DMS 273 (cell line): ENCODE data around the gene CNPY1.
A peak's percentile ranks its signal among the peaks of the same experiment; 100 is the strongest.
"Not testable (repeated sequence)": the region's sequence is repeated elsewhere in the genome, so short reads cannot be mapped to it uniquely, and the experiment has no call there.

Source experiments
- DNase-seq: peaks from one replicate; lab custom pipeline; 2025; ENCODE audit not compliant: unreplicated experiment; lab: John Stamatoyannopoulos, UW

CNPY1 gene

DNA sequence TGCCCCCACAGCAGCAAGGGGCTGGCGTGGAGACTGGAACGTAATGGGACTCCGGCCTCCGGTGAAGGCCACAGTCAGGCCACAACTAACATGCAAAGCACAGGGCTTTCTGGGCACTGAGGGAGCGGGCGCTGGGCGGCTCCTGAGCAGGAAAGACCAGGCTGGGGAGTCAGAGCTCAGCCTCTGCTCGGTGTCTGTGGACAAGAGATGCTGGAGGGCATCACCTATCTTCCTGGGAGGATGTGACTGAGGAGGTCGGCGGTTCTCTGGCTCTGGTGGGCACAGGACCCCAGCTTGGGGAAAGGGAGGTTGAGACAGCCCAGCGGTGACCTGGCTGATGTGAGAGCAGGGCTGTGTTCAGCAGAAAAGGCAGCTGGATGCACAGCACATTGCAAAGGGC lies 11.7 kb downstream of the CNPY1 start:
- DNase-seq, result no peak

DNA sequence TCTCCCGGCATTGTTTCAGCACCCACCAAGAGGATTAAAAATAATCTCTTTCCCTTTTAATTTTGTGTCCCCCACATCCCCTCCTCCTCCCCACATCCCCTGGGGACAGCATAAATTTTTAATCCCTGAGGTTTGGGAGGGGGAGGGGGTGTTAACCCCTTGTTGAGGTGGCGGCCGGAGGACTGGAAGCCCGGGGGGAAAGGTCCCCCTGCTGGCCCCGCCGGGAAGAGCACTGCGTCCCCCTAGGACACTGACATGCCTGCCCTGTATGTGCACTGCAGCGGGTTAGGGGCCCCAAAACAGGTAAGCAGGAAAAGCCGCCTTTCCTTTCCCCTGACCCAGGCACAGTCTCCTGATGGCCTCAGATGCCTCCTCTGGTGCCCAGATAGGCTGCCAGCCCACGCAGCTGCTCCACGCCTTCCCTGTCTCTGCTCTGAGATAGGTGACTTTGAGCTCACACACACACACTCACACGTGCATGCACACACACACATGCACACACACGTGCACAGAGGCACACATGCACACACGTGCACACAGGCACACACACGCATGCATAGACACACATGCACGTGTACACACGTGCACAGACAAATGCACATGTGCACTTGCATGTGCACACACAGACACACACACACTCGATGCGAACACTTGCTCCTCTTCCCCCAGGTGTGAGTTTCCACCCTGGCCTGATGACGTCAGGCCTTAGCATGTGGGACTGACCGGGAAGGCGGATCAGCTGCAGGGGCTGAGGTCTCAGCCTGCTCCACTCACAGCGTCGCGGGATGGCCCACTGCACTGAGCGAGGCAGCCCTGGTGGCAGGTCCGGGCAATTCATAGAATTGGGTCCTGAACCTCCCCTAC lies 12.3 kb downstream of the CNPY1 start:
- peak; percentile 80 for DNase-seq

DNA sequence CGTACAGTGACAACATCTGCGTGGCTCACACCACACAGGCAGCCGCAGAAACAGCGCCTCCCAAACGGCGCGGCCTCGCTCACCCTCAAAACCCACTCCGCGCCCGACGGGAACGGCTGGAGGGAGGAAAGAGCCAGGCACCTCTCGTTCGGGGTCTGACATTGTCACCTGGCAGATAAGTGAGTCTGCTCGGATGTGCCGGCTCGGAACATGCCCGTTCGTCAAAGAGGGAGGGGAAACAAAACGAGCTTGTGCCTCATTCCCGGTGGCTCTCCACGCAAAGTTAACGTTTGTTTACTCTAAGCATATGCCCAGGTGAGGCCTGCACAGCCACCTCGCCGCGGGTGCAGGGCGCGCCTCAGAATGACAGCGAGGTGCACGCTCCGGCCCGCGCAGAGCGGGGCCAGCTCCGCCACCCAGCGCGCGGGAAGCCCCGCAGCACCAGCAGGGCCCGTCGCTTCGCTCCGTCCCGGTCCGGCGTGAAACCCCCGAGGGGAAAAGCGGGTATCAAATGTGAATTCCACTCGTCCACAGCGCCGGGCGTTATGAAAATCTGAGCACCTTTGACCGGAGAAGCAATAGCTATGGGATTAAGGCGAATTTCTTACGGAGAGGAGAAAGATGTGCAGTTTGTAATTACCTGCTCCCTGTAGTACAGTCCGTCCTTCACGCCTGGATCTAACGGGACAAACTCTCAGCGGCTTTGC lies 13.1 kb downstream of the CNPY1 start:
- DNase-seq, result peak; percentile 80

DNA sequence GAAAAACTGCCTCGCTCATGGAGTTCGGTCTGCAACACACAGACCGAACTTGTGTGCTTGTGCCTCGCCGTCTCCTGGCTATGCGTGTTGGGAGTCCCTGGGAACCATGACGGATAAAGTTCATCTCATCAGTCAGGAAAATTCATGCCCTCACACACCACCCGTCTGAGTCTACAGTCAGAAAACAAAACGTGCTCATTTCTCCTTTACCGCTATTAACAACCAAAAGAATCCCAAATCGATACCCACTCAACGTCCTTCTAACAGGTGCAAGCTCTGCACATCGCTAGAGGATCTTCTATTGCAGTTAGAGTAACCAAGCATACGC lies 13.6 kb downstream of the CNPY1 start:
- no peak for DNase-seq

GRCh38 chr7:155531681-155532080 lies 14.7 kb downstream of the CNPY1 start:
- DNase-seq, result no peak

DNA sequence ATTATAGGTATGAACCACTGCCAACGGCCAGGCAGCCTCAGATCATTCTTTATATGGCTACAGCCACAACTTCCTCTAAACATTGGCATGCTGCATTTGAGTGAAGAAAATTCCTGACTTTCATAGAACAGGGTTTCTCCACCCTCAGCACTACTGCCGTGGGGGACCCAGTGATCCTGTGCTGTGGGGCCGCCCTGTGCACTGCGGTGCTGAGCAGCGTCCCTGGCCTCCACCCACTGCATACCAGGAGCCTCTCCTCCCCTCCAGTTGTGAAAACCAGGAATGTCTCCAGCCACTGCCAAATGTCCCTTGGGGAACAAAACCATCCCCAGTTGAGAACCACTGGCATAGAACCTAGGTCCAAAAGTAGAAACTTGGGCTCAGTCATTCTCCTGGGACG lies 15.8 kb downstream of the CNPY1 start:
- no peak for DNase-seq

- no peak for DNase-seq
Observed at GRCh38 chr7:155529845-155530244, 16.5 kb downstream of the CNPY1 start.

- DNase-seq, result no peak
Observed at GRCh38 chr7:155529346-155529745, 17.0 kb downstream of the CNPY1 start.

DNA sequence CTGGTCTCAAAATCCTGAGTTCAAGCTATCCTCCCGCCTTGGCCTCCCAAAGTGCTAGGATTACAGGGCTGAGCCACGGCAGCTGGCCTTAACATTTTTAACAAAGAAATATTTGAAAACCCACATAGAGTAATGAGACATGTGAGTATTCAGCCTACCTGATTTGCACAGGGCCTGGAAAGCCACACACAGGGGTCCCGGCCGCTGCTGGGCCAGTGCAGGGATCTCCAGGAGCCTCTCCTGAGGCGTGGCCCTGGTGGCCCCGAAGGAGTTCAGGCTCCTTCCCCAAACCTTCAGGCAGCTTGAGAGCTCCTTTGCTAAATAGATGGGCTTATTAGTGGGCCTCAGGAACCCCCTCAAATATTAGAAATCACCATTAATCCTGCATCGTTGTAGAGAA lies 18.7 kb downstream of the CNPY1 start:
- no peak for DNase-seq

DNA sequence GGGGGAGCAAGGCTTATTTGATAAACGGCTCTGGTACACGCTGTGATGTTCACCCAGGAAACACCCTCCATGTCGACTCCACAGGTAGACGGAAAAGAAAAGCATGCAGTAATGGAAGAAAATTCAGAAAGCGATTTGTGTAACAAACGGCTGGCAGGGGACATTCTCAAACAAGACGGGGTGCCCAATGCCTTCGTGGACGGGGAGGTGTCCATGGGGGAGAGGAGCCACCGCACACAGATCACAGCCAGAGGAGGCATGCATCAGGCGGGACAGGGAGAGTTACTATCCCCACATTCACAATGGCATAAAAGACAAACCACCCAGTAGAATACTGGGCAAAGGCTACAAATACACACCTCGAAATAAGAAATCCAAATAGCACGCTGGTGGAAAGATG lies 20.1 kb downstream of the CNPY1 start:
- DNase-seq, result no peak

GRCh38 chr7:155524018-155524556 lies 22.3 kb downstream of the CNPY1 start:
- DNase-seq, result peak; percentile 32

- DNase-seq, result no peak
Observed at GRCh38 chr7:155523168-155523675, 23.1 kb downstream of the CNPY1 start.

GRCh38 chr7:155521743-155522398 lies 24.5 kb downstream of the CNPY1 start:
- DNase-seq, result no peak

GRCh38 chr7:155521007-155521742 lies 25.2 kb downstream of the CNPY1 start:
- DNase-seq, result no peak

- no peak for DNase-seq
Observed at GRCh38 chr7:155520114-155520513, 26.2 kb downstream of the CNPY1 start.

DNA sequence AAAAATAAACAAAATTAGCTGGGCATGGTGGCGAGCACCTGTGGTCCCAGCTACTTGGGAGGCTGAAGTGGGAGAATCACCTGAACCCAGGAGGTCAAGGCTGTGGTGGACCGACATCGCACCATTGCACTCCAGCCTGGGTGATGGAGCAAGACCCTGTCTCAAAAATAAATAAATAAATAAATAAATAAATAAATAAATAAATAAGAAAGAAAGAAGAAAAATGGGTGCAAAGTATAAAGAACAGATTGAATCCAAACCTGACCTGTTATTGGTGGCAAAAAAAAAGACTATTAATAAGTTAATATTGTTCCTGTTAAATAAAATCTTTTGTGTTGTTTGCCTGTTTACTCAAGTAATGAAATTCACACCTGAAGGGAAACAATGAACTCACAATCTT lies 27.0 kb downstream of the CNPY1 start:
- not testable (repeated sequence) for DNase-seq

- DNase-seq, result no peak
Observed at GRCh38 chr7:155518633-155519032, 27.7 kb downstream of the CNPY1 start.

- DNase-seq, result no peak
Observed at GRCh38 chr7:155517969-155518368, 28.4 kb downstream of the CNPY1 start.

- no peak for DNase-seq
Observed at GRCh38 chr7:155517452-155517851, 28.9 kb downstream of the CNPY1 start.

DNA sequence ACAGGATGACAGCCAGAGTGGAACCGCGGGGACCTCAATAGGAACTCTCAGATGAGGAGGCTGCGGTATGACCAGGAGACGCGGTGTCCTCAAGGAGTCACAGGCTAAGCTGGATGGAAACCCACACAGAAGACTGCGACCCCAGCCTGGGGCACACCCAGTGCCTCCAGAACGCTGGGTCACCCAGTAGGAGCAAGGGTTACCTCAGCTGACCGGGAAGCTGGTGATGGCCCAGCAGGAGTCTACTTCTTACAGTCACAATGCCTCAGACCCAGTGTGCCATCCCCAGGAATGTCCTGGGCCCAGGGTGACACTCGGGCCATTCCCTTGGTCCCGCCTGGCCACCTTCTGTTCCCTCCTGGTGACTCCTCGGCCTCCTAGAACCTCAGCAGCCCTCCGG lies 29.9 kb downstream of the CNPY1 start:
- no peak for DNase-seq

DNA sequence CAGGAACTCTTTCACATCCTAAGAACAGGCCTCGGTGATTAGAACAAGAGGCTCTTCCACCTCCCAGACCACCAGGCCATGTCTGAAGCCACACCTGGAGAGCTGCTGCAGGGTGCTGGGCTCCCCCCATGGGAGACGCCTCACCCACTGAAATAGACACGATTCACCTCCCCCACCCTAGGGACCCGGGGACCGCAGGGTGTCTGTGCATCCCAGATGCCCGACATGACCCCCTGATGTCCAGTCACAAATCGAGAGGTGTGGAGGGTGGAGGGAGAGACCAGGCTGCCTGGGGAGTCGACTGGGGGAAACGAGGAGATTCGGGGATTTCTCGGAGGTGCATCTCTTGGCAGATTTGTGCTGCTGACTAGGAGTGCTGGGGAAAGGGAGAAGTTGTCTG lies 31.0 kb downstream of the CNPY1 start:
- DNase-seq, result no peak
